GM10266 (cell line): Measurements from ENCODE around the gene HMG20A.
"Not testable (repeated sequence)": the region's sequence is repeated elsewhere in the genome, so short reads cannot be mapped to it uniquely, and the experiment has no call there.

Experiments used
- DNase-seq: peaks from one replicate; pipeline ENCODE4 v3.0.0; 2012; ENCODE audit errors: extremely low spot score
- TF ChIP-seq, protein P1 (sequence below): IDR thresholded peaks from 2 replicates; pipeline ENCODE4 v1.5.1; 2012; ENCODE audit warnings: mild to moderate bottlenecking, low read depth; ENCODE audit not compliant: control insufficient read depth, insufficient read depth; ENCODE audit errors: missing control alignments

The HMG20A gene

DNA sequence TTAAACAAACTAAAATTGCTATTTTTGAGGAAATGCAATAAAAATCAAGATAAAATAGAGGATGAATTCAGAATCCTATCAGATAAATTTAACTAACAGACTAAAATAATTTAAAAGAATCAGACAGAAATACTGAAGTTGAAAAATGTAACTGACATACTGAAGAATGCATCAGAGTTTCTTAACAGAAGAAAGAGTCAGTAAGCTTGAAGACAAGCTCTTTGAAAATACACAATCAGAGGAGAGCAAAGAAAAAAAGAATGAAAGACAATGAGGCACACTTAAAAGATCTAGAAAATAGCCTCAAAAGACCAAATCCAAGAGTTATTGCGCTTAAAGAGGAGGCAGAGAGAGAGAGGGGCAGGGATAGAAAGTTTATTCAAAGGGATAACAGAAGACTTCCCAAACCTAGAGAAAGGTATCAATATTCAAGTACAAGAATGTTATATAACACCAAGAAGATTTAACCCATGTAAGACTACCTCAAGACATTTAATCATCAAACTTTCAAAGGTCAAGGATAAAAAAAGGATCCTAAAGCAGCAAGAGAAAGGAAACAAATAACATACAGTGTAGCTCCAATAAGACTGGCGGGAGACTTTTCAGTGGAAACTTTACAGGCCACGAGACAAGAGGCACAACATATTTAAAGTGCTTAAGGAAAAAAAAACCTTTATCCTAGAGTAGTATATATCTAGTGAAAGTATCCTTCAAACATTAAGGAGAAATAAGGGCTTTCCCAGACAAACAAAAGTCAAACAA, 25.5 kb upstream of the HMG20A start:
- TF ChIP-seq, protein P1, sequence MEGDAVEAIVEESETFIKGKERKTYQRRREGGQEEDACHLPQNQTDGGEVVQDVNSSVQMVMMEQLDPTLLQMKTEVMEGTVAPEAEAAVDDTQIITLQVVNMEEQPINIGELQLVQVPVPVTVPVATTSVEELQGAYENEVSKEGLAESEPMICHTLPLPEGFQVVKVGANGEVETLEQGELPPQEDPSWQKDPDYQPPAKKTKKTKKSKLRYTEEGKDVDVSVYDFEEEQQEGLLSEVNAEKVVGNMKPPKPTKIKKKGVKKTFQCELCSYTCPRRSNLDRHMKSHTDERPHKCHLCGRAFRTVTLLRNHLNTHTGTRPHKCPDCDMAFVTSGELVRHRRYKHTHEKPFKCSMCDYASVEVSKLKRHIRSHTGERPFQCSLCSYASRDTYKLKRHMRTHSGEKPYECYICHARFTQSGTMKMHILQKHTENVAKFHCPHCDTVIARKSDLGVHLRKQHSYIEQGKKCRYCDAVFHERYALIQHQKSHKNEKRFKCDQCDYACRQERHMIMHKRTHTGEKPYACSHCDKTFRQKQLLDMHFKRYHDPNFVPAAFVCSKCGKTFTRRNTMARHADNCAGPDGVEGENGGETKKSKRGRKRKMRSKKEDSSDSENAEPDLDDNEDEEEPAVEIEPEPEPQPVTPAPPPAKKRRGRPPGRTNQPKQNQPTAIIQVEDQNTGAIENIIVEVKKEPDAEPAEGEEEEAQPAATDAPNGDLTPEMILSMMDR: no peak
- DNase-seq: no peak

DNA sequence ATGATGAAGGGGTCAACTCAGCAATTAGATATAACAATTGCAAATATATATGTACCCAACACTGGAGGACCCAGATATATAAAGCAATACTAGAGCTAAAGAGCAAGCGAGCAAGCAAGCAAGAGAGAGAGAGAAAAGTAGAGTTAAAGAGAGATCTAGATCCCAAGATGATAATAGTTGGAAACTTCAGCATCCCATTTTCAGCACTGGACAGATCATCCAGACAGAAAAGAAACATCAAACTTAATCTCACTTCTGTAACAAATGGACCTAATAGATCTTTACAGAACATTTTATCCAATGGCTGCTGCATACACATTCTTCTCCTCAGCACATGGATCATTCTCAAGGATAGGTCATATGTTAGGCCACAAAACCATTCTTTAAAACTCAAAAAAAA, 24.0 kb upstream of the HMG20A start:
- TF ChIP-seq, protein P1: no peak
- no peak for DNase-seq

DNA sequence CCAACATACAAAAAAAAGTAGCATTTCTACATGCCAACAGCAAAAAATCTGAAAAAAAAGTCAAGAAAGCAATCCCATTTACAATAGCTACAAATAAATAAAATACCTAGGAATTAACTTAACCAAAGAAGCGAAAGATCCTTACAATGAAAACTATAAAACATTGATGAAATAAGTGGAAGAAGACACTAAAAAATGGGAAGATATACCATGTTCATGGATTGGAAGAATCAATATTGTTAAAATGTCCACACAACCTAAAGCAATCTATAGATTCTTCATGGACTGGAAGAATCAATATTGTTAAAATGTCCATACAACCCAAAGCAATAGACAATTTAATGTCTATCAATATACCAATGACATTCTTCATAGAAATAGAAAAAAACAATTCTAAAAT, 21.8 kb upstream of the HMG20A start:
- no peak for DNase-seq
- TF ChIP-seq, protein P1: no peak

GRCh38 chr15:77400258-77400657, 20.4 kb upstream of the HMG20A start:
- TF ChIP-seq, protein P1: no peak
- DNase-seq: no peak

GRCh38 chr15:77402740-77403379, 17.8 kb upstream of the HMG20A start:
- no peak for DNase-seq

GRCh38 chr15:77406173-77406759, 14.4 kb upstream of the HMG20A start:
- not testable (repeated sequence) for DNase-seq

More at GRCh38 chr15:77402740-77403379, 17.8 kb upstream of the HMG20A start:
- TF ChIP-seq, protein P1: no peak

- no peak for DNase-seq
- TF ChIP-seq, protein P1: no peak
Observed at GRCh38 chr15:77406846-77407245, 13.8 kb upstream of the HMG20A start.
